Activated CD4-positive, alpha-beta memory T cell treated with anti-CD3 and anti-CD28 coated beads for 36 hours (primary cell): Measurements from ENCODE around the gene STK40. TPM values are rescaled to one million over a fixed set of nuclear protein-coding genes. Genes with fewer than 3 reads are reported as not detected.

Source experiments
- CTCF ChIA-PET: fragments of 350-600 bp; sonication (Branson Sonifier 250); formaldehyde crosslinking; loops from one replicate; lab custom pipeline; 2021; ENCODE audit warnings: antibody characterized with exemption, inconsistent platforms; lab: Charles Lee
- POLR2A ChIA-PET: fragments of 350-600 bp; sonication (Branson Sonifier 250); formaldehyde crosslinking; loops from one replicate; lab custom pipeline; 2021; ENCODE audit warnings: antibody characterized with exemption; lab: Charles Lee
- DNase-seq: peaks from one replicate; pipeline ENCODE4 v3.0.0-alpha.2; 2020
- H3K27ac Mint-ChIP-seq: one replicate; pipeline ENCODE4 v1.8.0; 2021; ENCODE audit warnings: mixed read lengths
- H3K27me3 Mint-ChIP-seq: one replicate; pipeline ENCODE4 v1.8.0; 2021; ENCODE audit warnings: mixed read lengths
- H3K36me3 Mint-ChIP-seq: one replicate; pipeline ENCODE4 v1.8.0; 2021; ENCODE audit warnings: mixed read lengths
- H3K4me1 Mint-ChIP-seq: one replicate; pipeline ENCODE4 v1.8.0; 2021; ENCODE audit warnings: low read depth, mixed read lengths
- H3K4me3 Mint-ChIP-seq: one replicate; pipeline ENCODE4 v1.8.0; 2021; ENCODE audit warnings: mild to moderate bottlenecking, mixed read lengths
- H3K9me3 Mint-ChIP-seq: one replicate; pipeline ENCODE4 v1.8.0; 2021; ENCODE audit warnings: mixed read lengths
- intact Hi-C: fragments of 100-400 bp; cut with micrococcal nuclease; formaldehyde crosslinking; loops from one replicate; pipeline ENCODE4 v1.15.1; 2023
- total RNA-seq, 2 experiments: library from RNA; stranded (reverse); gene quantifications; one replicate each; pipeline ENCODE4 v1.2.3, GENCODE V29; 2021

The STK40 gene
- total RNA-seq, 2 experiments from 2014 or later, result 57.3 to 57.4 TPM

- intact Hi-C loops, result loop anchor here (2.0 kb wide), 2 partner anchors 26 to 220 kb away; partner anchors contain the start of gene TRAPPC3
- DNase-seq, result peak; percentile 90
- Mint-ChIP-seq H3K36me3 (no peaks in the 10 kb centered on the region), H3K27ac (peak overlapping the region; percentile 62), H3K9me3 (no peaks in the 10 kb centered on the region), H3K4me1 (peaks cover 67% of the 10 kb centered on the region), H3K4me3 (no peak overlapping the region), H3K27me3 (no peaks in the 10 kb centered on the region)
- ChIA-PET CTCF (interaction anchor here (0.6 to 6.6 kb wide), 30 partner anchors 8 to 278 kb away, joined by 3 to 66 read pairs (median 6); partner anchors contain the start of genes LSM10, OSCP1, SH3D21 and STK40), POLR2A (interaction anchor here (1.0 to 2.2 kb wide), 3 partner anchors 17 to 88 kb away, joined by 3 to 11 read pairs (median 4); partner anchors contain the start of genes SH3D21 and STK40)
Measured at GRCh38 chr1:36369061-36369861, 16.5 kb downstream of the STK40 start.

GRCh38 chr1:36367798-36368197 is 17.9 kb downstream of the STK40 start:
- no peak for DNase-seq
- intact Hi-C loops, result loop anchor here (2.0 kb wide), 2 partner anchors 25 to 219 kb away; partner anchors contain the start of gene TRAPPC3
- Mint-ChIP-seq H3K9me3 (no peaks in the 10 kb centered on the region), H3K4me1 (peaks cover 53% of the 10 kb centered on the region), H3K27me3 (no peaks in the 10 kb centered on the region), H3K36me3 (peaks cover 2% of the 10 kb centered on the region), H3K4me3 (no peak overlapping the region), H3K27ac (peak overlapping the region; percentile 95)
- CTCF ChIA-PET, result interaction anchor here (0.9 to 6.6 kb wide), 20 partner anchors 8 to 234 kb away, joined by 3 to 66 read pairs (median 10); partner anchors contain the start of genes EVA1B, LSM10, SH3D21 and STK40
- POLR2A ChIA-PET, result interaction anchor here (1.0 to 2.2 kb wide), 4 partner anchors 10 to 19 kb away, joined by 4 to 11 read pairs (median 6); partner anchors contain the start of gene STK40

- Mint-ChIP-seq H3K9me3 (no peaks in the 10 kb centered on the region), H3K27me3 (no peaks in the 10 kb centered on the region), H3K27ac (peak overlapping the region; percentile 95), H3K4me3 (no peak overlapping the region), H3K36me3 (peaks cover 4% of the 10 kb centered on the region), H3K4me1 (peaks cover 48% of the 10 kb centered on the region)
- intact Hi-C loops, result no loop called here
- DNase-seq, result peak; percentile 33
- CTCF ChIA-PET, result interaction anchor here (1.3 to 6.6 kb wide), 13 partner anchors 10 to 232 kb away, joined by 3 to 66 read pairs (median 17); partner anchors contain the start of genes LSM10, SH3D21, STK40 and TRAPPC3
- POLR2A ChIA-PET, result interaction anchor here (0.8 to 1.7 kb wide), 5 partner anchors 11 to 49 kb away, joined by 3 to 7 read pairs (median 4); partner anchors contain the start of genes LSM10 and STK40
Measured at GRCh38 chr1:36367066-36367465, 18.7 kb downstream of the STK40 start.

GRCh38 chr1:36366091-36366661 is 19.5 kb downstream of the STK40 start:
- Mint-ChIP-seq H3K27me3 (no peaks in the 10 kb centered on the region), H3K4me1 (peaks cover 51% of the 10 kb centered on the region), H3K9me3 (no peaks in the 10 kb centered on the region), H3K36me3 (peaks cover 7% of the 10 kb centered on the region), H3K4me3 (peak overlapping the region; percentile 39), H3K27ac (peak overlapping the region; percentile 95)
- DNase-seq, result peak; percentile 74
- ChIA-PET CTCF (interaction anchor here (1.3 to 6.6 kb wide), 9 partner anchors 10 to 217 kb away, joined by 5 to 66 read pairs (median 20); partner anchors contain the start of genes LSM10, SH3D21, STK40 and TRAPPC3), POLR2A (interaction anchor here (0.6 to 1.7 kb wide), 4 partner anchors 16 to 141 kb away, joined by 3 to 4 read pairs (median 3); partner anchors contain the start of gene LSM10)
- intact Hi-C loops, result no loop called here

GRCh38 chr1:36365381-36365780 is 20.3 kb downstream of the STK40 start:
- intact Hi-C loops, result no loop called here
- H3K4me1 Mint-ChIP-seq, result peaks cover 53% of the 10 kb centered on the region

GRCh38 chr1:36359911-36360550 is 25.7 kb downstream of the STK40 start:
- DNase-seq, result peak; percentile 57
- intact Hi-C loops, result no loop called here
- H3K4me1 Mint-ChIP-seq, result peaks cover 21% of the 10 kb centered on the region
- POLR2A ChIA-PET, result interaction anchor here (1.6 to 2.1 kb wide), 2 partner anchors 27 to 37 kb away, joined by 4 to 6 read pairs; no protein-coding TSS in a partner anchor
- no peaks in the 10 kb centered on the region for H3K27me3 Mint-ChIP-seq
- H3K9me3 Mint-ChIP-seq, result no peaks in the 10 kb centered on the region
- H3K27ac Mint-ChIP-seq, result peak overlapping the region; percentile 84
- CTCF ChIA-PET, result interaction anchor here (1.3 to 3.1 kb wide), 4 partner anchors 9 to 210 kb away, joined by 5 to 14 read pairs (median 8); no protein-coding TSS in a partner anchor
- no peak overlapping the region for H3K4me3 Mint-ChIP-seq
- H3K36me3 Mint-ChIP-seq, result peaks cover 25% of the 10 kb centered on the region

More at GRCh38 chr1:36365381-36365780, 20.3 kb downstream of the STK40 start:
- CTCF ChIA-PET, result interaction anchor here (1.3 to 6.6 kb wide), 2 partner anchors 22 to 23 kb away, joined by 6 to 66 read pairs; partner anchors contain the start of gene STK40
- Mint-ChIP-seq H3K27ac (peak overlapping the region; percentile 95), H3K4me3 (no peak overlapping the region), H3K36me3 (peaks cover 7% of the 10 kb centered on the region), H3K9me3 (no peaks in the 10 kb centered on the region), H3K27me3 (no peaks in the 10 kb centered on the region)
- POLR2A ChIA-PET, result no interaction called here
- DNase-seq, result no peak

GRCh38 chr1:36359383-36359782 is 26.3 kb downstream of the STK40 start:
- Mint-ChIP-seq H3K4me3 (no peak overlapping the region), H3K36me3 (peaks cover 25% of the 10 kb centered on the region), H3K9me3 (no peaks in the 10 kb centered on the region), H3K4me1 (peaks cover 20% of the 10 kb centered on the region), H3K27me3 (no peaks in the 10 kb centered on the region), H3K27ac (peak overlapping the region; percentile 84)
- intact Hi-C loops, result no loop called here
- POLR2A ChIA-PET, result interaction anchor here (1.6 to 2.1 kb wide), 2 partner anchors 27 to 38 kb away, joined by 4 to 6 read pairs; no protein-coding TSS in a partner anchor
- DNase-seq, result no peak
- CTCF ChIA-PET, result interaction anchor here (1.3 to 3.1 kb wide), 3 partner anchors 10 to 209 kb away, joined by 5 to 14 read pairs (median 11); no protein-coding TSS in a partner anchor

DNA sequence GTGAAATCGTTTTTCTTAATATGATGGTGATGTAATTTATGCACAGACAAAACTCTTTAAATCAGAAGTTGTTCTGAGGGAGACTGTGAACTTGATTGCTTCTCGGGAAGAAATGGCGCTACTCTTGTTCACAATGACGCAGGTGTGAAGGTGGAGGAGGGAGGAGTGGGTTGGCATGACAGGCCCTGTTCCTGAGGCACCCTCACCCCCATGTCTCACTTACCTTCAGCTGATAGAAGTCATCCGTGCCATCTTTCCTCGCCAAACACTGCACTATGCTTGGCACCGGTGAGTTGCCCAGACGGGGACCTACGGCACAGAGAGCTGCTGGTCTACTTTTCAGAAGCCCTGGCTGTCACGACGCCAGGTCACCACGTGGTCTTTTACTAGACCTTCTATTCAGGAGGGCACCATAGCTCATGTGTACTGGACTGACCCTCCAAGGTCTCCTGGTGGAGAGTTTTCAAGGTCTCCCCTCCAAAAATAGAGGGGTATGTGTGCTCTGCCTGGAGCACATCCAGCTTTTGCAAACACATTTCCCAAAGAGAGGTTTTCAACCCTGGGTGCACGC is 27.1 kb downstream of the STK40 start:
- Mint-ChIP-seq H3K36me3 (peaks cover 29% of the 10 kb centered on the region), H3K27ac (peak overlapping the region; percentile 84), H3K27me3 (no peaks in the 10 kb centered on the region), H3K4me1 (peaks cover 20% of the 10 kb centered on the region), H3K9me3 (no peaks in the 10 kb centered on the region), H3K4me3 (no peak overlapping the region)
- no peak for DNase-seq
- intact Hi-C loops, result no loop called here
- POLR2A ChIA-PET, result no interaction called here
- CTCF ChIA-PET, result interaction anchor here (2.8 to 3.1 kb wide), 2 partner anchors 10 to 16 kb away, joined by 11 to 14 read pairs; no protein-coding TSS in a partner anchor

GRCh38 chr1:36355811-36356210 is 29.9 kb downstream of the STK40 start:
- CTCF ChIA-PET, result interaction anchor here (1.0 to 3.5 kb wide), 3 partner anchors 12 to 64 kb away, joined by 4 to 22 read pairs (median 8); no protein-coding TSS in a partner anchor
- Mint-ChIP-seq H3K36me3 (peaks cover 22% of the 10 kb centered on the region), H3K9me3 (no peaks in the 10 kb centered on the region), H3K4me1 (peaks cover 32% of the 10 kb centered on the region), H3K4me3 (no peak overlapping the region), H3K27ac (no peak overlapping the region), H3K27me3 (no peaks in the 10 kb centered on the region)
- intact Hi-C loops, result no loop called here
- DNase-seq, result no peak
- POLR2A ChIA-PET, result interaction anchor here (1.2 kb wide), 1 partner anchor 29 kb away, joined by 4 read pairs; no protein-coding TSS in a partner anchor

DNA sequence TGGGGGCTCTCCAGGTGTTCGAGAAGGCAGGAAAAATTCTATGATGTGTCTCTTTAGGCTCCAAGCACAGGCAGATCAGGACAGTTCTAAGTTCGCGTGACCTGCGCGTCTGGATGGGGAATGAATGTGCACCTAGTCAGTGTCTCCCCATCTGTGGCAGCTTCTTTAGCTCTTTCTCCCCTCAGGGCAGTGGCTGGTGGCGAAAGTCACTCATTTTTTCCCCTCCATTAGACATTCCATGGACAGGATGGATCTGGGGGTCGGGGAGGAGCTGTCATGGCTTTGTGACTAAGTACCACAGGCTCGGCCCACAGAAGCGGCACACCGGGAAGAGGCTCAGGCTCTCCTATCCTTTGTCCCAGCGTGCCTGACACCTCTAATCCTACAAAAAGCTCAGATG is 31.2 kb downstream of the STK40 start:
- ChIA-PET POLR2A (interaction anchor here (0.8 kb wide), 1 partner anchor 30 kb away, joined by 3 read pairs; no protein-coding TSS in a partner anchor), CTCF (interaction anchor here (3.5 kb wide), 1 partner anchor 13 kb away, joined by 22 read pairs; no protein-coding TSS in a partner anchor)
- Mint-ChIP-seq H3K9me3 (no peaks in the 10 kb centered on the region), H3K36me3 (peaks cover 18% of the 10 kb centered on the region), H3K4me1 (peaks cover 35% of the 10 kb centered on the region), H3K4me3 (no peak overlapping the region), H3K27me3 (no peaks in the 10 kb centered on the region), H3K27ac (no peak overlapping the region)
- intact Hi-C loops, result no loop called here
- no peak for DNase-seq
